Measurements from ENCODE around the gene SEPSECS. TPM values are rescaled to one million over a fixed set of nuclear protein-coding genes. Genes with fewer than 3 reads are reported as not detected.

The SEPSECS gene
- total RNA-seq, 3 donors from 2014 or later (not counting 1 experiment from before 2014, with no cell fraction given), result 18.5 to 26.6 (median 20.7) TPM

DNA sequence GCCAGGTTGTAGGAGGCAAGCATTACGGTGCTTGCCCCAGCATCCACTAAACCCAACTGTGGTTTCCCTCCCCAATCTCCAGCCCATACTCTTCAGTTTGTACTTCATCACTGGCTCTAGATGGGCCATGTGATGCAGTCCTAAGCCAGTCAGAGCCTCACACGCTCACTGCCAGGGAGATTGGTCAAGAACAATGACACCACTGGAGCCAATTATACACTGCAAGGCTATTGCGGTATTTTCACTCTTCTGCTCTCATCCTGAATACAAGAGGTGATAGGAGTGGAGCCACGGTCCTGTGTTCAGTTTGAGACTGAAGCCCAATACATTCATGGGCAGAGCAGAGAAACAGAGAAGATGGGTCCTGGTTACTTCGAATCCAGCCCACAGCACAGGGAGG is 58.4 kb downstream of the SEPSECS start:
- Mint-ChIP-seq H3K27me3 (ENCODE audit: low read depth in 2 of 2) (peaks cover 7 to 8% of the 10 kb centered on the region in 2 donors), H3K27ac (no peak overlapping the region), H3K4me3 (no peak overlapping the region), H3K4me1 (no peaks in the 10 kb centered on the region), H3K36me3 (no peaks in the 10 kb centered on the region), H3K9me3 (peaks cover 2% of the 10 kb centered on the region in 2 donors)
- no peak for ATAC-seq
- H3K4me3 ChIP-seq (ENCODE audit: low read length), result no peak overlapping the region
- no peaks in the 10 kb centered on the region for H3K27me3 ChIP-seq (ENCODE audit: control insufficient read depth, insufficient read depth, low read length)
- no peak overlapping the region for H3K27ac ChIP-seq (ENCODE audit: low read length)
- intact Hi-C loops (cut with micrococcal nuclease), result no loop called here
- 96% methylated on average over 5 of the region's 5 CpGs for WGBS (ENCODE audit: insufficient coverage)
- DNase-seq, result no peak
- H3K9me3 ChIP-seq (ENCODE audit: control insufficient read depth, insufficient read depth, low read length), result peaks cover 4% of the 10 kb centered on the region
- H3K4me1 ChIP-seq (ENCODE audit: control insufficient read depth, insufficient read depth, low read length), result no peaks in the 10 kb centered on the region
- TF ChIP-seq, protein P1, sequence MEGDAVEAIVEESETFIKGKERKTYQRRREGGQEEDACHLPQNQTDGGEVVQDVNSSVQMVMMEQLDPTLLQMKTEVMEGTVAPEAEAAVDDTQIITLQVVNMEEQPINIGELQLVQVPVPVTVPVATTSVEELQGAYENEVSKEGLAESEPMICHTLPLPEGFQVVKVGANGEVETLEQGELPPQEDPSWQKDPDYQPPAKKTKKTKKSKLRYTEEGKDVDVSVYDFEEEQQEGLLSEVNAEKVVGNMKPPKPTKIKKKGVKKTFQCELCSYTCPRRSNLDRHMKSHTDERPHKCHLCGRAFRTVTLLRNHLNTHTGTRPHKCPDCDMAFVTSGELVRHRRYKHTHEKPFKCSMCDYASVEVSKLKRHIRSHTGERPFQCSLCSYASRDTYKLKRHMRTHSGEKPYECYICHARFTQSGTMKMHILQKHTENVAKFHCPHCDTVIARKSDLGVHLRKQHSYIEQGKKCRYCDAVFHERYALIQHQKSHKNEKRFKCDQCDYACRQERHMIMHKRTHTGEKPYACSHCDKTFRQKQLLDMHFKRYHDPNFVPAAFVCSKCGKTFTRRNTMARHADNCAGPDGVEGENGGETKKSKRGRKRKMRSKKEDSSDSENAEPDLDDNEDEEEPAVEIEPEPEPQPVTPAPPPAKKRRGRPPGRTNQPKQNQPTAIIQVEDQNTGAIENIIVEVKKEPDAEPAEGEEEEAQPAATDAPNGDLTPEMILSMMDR (IDR thresholded peaks at IDR 0.05), result no peak
- H3K36me3 ChIP-seq (ENCODE audit: control insufficient read depth, insufficient read depth, low read length), result no peaks in the 10 kb centered on the region

GRCh38 chr4:25100710-25101109 is 59.5 kb downstream of the SEPSECS start:
- Mint-ChIP-seq H3K27me3 (ENCODE audit: low read depth in 2 of 2) (peaks cover 5 to 7% of the 10 kb centered on the region in 2 donors), H3K36me3 (no peaks in the 10 kb centered on the region), H3K4me3 (no peak overlapping the region), H3K4me1 (no peaks in the 10 kb centered on the region), H3K9me3 (peaks cover 2% of the 10 kb centered on the region in 2 donors), H3K27ac (no peak overlapping the region)
- ATAC-seq, result no peak
- Histone ChIP-seq H3K4me1 (ENCODE audit: control insufficient read depth, insufficient read depth, low read length) (no peaks in the 10 kb centered on the region), H3K27ac (ENCODE audit: low read length) (no peak overlapping the region), H3K36me3 (ENCODE audit: control insufficient read depth, insufficient read depth, low read length) (no peaks in the 10 kb centered on the region), H3K27me3 (ENCODE audit: control insufficient read depth, insufficient read depth, low read length) (no peaks in the 10 kb centered on the region), H3K4me3 (ENCODE audit: low read length) (no peak overlapping the region), H3K9me3 (ENCODE audit: control insufficient read depth, insufficient read depth, low read length) (peaks cover 4% of the 10 kb centered on the region)
- TF ChIP-seq, protein P1 (IDR thresholded peaks at IDR 0.05), result no peak
- DNase-seq, result no peak
- intact Hi-C loops (cut with micrococcal nuclease), result no loop called here

DNA sequence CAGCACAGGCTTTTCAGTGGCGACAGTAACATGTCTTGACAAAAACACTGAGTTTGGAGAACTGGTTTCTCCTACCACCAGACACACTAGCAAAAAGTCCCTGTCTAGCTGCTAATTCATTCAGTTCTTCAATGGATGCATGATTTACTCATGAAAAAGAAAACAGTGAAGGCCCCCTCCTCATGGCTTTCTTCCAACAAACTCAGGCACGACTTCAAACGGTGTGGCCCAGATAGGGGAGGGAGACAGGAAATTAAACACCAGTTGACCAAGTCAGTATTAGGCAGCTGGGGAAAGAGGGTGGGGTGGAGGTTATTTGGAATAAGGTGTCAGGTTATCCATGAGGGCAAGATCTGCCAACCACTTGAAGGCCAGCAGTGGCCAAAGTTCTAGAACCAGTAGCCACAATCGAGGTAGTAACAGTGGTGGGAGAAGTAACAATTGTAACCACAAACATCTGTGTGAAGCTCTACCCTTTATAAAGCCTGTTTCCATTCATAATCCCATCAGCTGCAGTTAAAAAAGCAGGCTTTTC is 60.2 kb downstream of the SEPSECS start:
- no peak overlapping the region for H3K4me3 ChIP-seq (ENCODE audit: low read length)
- no peak overlapping the region for H3K27ac ChIP-seq (ENCODE audit: low read length)
- no peaks in the 10 kb centered on the region for H3K27me3 ChIP-seq (ENCODE audit: control insufficient read depth, insufficient read depth, low read length)
- peaks cover 4% of the 10 kb centered on the region for H3K9me3 ChIP-seq (ENCODE audit: control insufficient read depth, insufficient read depth, low read length)
- Mint-ChIP-seq H3K4me1 (no peaks in the 10 kb centered on the region), H3K4me3 (no peak overlapping the region), H3K27ac (no peak overlapping the region), H3K9me3 (peaks cover 2% of the 10 kb centered on the region in 2 donors), H3K27me3 (ENCODE audit: low read depth in 2 of 2) (peaks cover 0 to 7% of the 10 kb centered on the region in 2 donors), H3K36me3 (no peaks in the 10 kb centered on the region)
- TF ChIP-seq, protein P1 (IDR thresholded peaks at IDR 0.05), result no peak
- no peaks in the 10 kb centered on the region for H3K4me1 ChIP-seq (ENCODE audit: control insufficient read depth, insufficient read depth, low read length)
- H3K36me3 ChIP-seq (ENCODE audit: control insufficient read depth, insufficient read depth, low read length), result no peaks in the 10 kb centered on the region
- no peak for DNase-seq
- intact Hi-C loops (cut with micrococcal nuclease), result no loop called here
- 64% methylated on average over 4 of the region's 4 CpGs for WGBS (ENCODE audit: insufficient coverage)
- ATAC-seq, result no peak
